ENCODE measurements around the gene LRP6.

- TF ChIP-seq CTCF (conservative IDR thresholded peaks at IDR 0.05; ENCODE audit: low read length) (no peak), EZH2phosphoT487 (IDR thresholded peaks at IDR 0.05; ENCODE audit: borderline replicate concordance, low read depth, low read length) (no peak)
These were observed 198.1 kb downstream of the LRP6 start for GRCh38 chr12:12068751-12069150.
